K562 (cell line): Measurements from ENCODE around the gene LHX5. TPM values are rescaled to one million over a fixed set of nuclear protein-coding genes. Genes with fewer than 3 reads are reported as not detected.
A peak's percentile ranks its signal among the peaks of the same experiment; 100 is the strongest.

Experiments
- ATAC-seq: fragments of 200-7000 bp; cut with Tn5 transposase; 3 replicates; pipeline ENCODE4 v1.9.1; 2020; ENCODE audit warnings: moderate library complexity
- BruUV-seq: library from RNA; stranded (reverse); fragments of 400-500 nt; replicated peaks from 2 replicates; lab custom pipeline; 2021; lab: Mats Ljungman, UMichigan
- CTCF ChIA-PET: fragments of 300-600 bp; formaldehyde crosslinking; extraction: SDS; loops from one replicate; lab custom pipeline; 2021; ENCODE audit warnings: low intra/inter-chr PET ratio; lab: Yijun Ruan, JAX
- POLR2A ChIA-PET: fragments of 300-600, 350-650 bp; sonication (Branson Sonifier 250); formaldehyde crosslinking; extraction: SDS; loops from one replicate; lab custom pipeline; 2021; ENCODE audit warnings: antibody characterized with exemption, inconsistent platforms; lab: Yijun Ruan, JAX
- DNase-seq, 4 experiments: peaks; one replicate each; pipeline versions ENCODE4 v3.0.0 to v3.0.0-alpha.2; 2011 to 2018; ENCODE audit warnings: low spot score in 3 of 4, mixed read lengths in 3 of 4; ENCODE audit errors: extremely low read depth in 1 of 4
- FAIRE-seq: peaks from 2 replicates; lab custom pipeline; 2011; peaks lifted over from hg19 to GRCh38; lab: Jason Lieb, UNC
- H2AFZ ChIP-seq: 2 replicates; pipeline ENCODE4 v1.6.0; 2011; ENCODE audit warnings: low read depth, low read length, control low read depth, inconsistent platforms
- H3K27ac ChIP-seq: fragments of 200-600 bp; 3 replicates; pipeline ENCODE4 v1.8.0; 2011; ENCODE audit warnings: low read depth, mild to moderate bottlenecking, control low read depth, inconsistent platforms, low read length, moderate library complexity, mixed read lengths; ENCODE audit errors: extremely low read depth
- H3K27me3 ChIP-seq, 2 experiments: fragments of 300-600 bp in 1 of 2; 2 replicates in 1 of 2; 3 replicates in 1 of 2; pipeline versions ENCODE4 v1.6.0 to v1.8.0; 2011; ENCODE audit warnings: inconsistent platforms in 2 of 2, low read length in 2 of 2, mild to moderate bottlenecking in 1 of 2, mixed read lengths in 1 of 2, moderate library complexity in 1 of 2; ENCODE audit not compliant: control insufficient read depth in 2 of 2, insufficient read depth in 2 of 2
- H3K36me3 ChIP-seq: fragments of 300-600 bp; 3 replicates; pipeline ENCODE4 v1.8.0; 2011; ENCODE audit warnings: mild to moderate bottlenecking, low read length, inconsistent platforms; ENCODE audit not compliant: control insufficient read depth, insufficient read depth
- H3K4me1 ChIP-seq, 2 experiments: fragments of 200-600 bp in 1 of 2; replicated peaks in 1 of 2; 2 replicates in 1 of 2; 3 replicates in 1 of 2; pipeline versions ENCODE4 v1.5.1 to v1.8.0; 2011; ENCODE audit warnings: inconsistent platforms in 2 of 2, low read length in 2 of 2, mild to moderate bottlenecking in 1 of 2, mixed read lengths in 1 of 2, moderate library complexity in 1 of 2; ENCODE audit not compliant: control insufficient read depth in 2 of 2, insufficient read depth in 2 of 2
- H3K4me2 ChIP-seq: 2 replicates; pipeline ENCODE4 v1.6.1; 2011; ENCODE audit warnings: low read length, control low read depth, inconsistent platforms, mixed read lengths; ENCODE audit not compliant: insufficient read depth
- H3K4me3 ChIP-seq: fragments of 200-600 bp; sonication (generic), shearing (Covaris generic); 2 replicates; pipeline ENCODE4 v1.5.1; 2016; ENCODE audit warnings: control low read depth, inconsistent platforms
- H3K79me2 ChIP-seq: fragments of 200-600 bp; 3 replicates; pipeline ENCODE4 v1.8.0; 2011; ENCODE audit warnings: low read length, inconsistent platforms; ENCODE audit not compliant: control insufficient read depth, insufficient read depth
- H3K9ac ChIP-seq, 2 experiments: 2 replicates each; pipeline versions ENCODE4 v1.6.0 to v1.6.1; 2011; ENCODE audit warnings: low read depth in 2 of 2, low read length in 2 of 2, control low read depth in 1 of 2, inconsistent platforms in 1 of 2, mild to moderate bottlenecking in 1 of 2, mixed read lengths in 1 of 2; ENCODE audit not compliant: insufficient read depth in 1 of 2
- H3K9me1 ChIP-seq: one replicate; pipeline ENCODE4 v1.6.0; 2011; ENCODE audit warnings: inconsistent platforms, mild to moderate bottlenecking, low read length, moderate library complexity; ENCODE audit not compliant: control insufficient read depth, insufficient read depth
- H3K9me3 ChIP-seq: replicated peaks from 2 replicates; pipeline ENCODE4 v1.5.1; 2011; ENCODE audit warnings: low read depth, low read length, inconsistent platforms; ENCODE audit not compliant: control insufficient read depth, insufficient read depth
- H4K20me1 ChIP-seq: replicated peaks from 2 replicates; pipeline ENCODE4 v1.6.1; 2011; ENCODE audit warnings: low read length, inconsistent platforms, mixed read lengths; ENCODE audit not compliant: control insufficient read depth, insufficient read depth
- BCOR ChIP-seq: fragments of 450-650 bp; IDR thresholded peaks from 2 replicates; pipeline ENCODE4 v1.6.1; 2016
- HNRNPL ChIP-seq: fragments of 200-400 bp; formaldehyde crosslinking; IDR thresholded peaks from 2 replicates; pipeline ENCODE4 v1.6.1; 2017; ENCODE audit warnings: low read depth, mild to moderate bottlenecking, low read length
- RBM25 ChIP-seq: fragments of 200-400 bp; formaldehyde crosslinking; IDR thresholded peaks from 2 replicates; pipeline ENCODE4 v1.6.1; 2018; ENCODE audit warnings: low read length, low read depth, moderate library complexity; ENCODE audit not compliant: severe bottlenecking
- ZFP36 ChIP-seq: fragments of 150-350 bp; IDR thresholded peaks from 2 replicates; pipeline ENCODE4 v1.6.1; 2018; ENCODE audit warnings: low read length, low read depth; ENCODE audit not compliant: partially characterized antibody
- ZNF766 ChIP-seq: fragments of 200-800 bp; sonication (Bioruptor generic); conservative IDR thresholded peaks from 2 replicates; pipeline ENCODE4 v1.6.1; 2016; ENCODE audit warnings: missing genetic modification characterization, missing compliant biosample characterization
- WGBS: fragments of 100-300 bp; shearing (Covaris generic); methylation state at CpG from one replicate; pipeline ENCODE4 v1.1.6; 2016; ENCODE audit warnings: low coverage, mixed read lengths; ENCODE audit not compliant: insufficient coverage; ENCODE audit errors: missing lambda C conversion rate; 5-methylcytosine and 5-hydroxymethylcytosine counted together
- in situ Hi-C: fragments of 300-500 bp; cut with MboI; formaldehyde crosslinking; loops from 4 replicates; pipeline ENCODE4 v1.15.0; 2018; ENCODE audit warnings: inconsistent platforms, mixed read lengths
- intact Hi-C: fragments of 100-400 bp; cut with micrococcal nuclease; formaldehyde crosslinking; loops from 2 replicates; pipeline ENCODE4 v1.14.2; 2022
- polyA plus RNA-seq, 8 experiments: library from polyadenylated mRNA; depleted of rRNA in 4 of 8; stranded (reverse) in 5 of 8; unstranded in 3 of 8; fragments of >200 nt; fragmentation: Nextera tagmentation in 2 of 8; fragmentation: Illumina TruSeq in 1 of 8; extraction: Ambion mirVana in 2 of 8; extraction: Trizol in 1 of 8; gene quantifications; 2 replicates each; pipeline versions ENCODE4 v1.2.1 to v1.2.3, GENCODE V29; 2011 to 2014; ENCODE audit warnings: inconsistent platforms in 1 of 8, missing spikeins in 1 of 8
- total RNA-seq, 7 experiments: library from RNA; depleted of rRNA in 6 of 7; stranded (reverse); fragments of >200 nt in 6 of 7; fragmentation: Illumina TruSeq in 2 of 7; extraction: Trizol in 2 of 7; gene quantifications; 2 replicates each; pipeline versions ENCODE4 v1.2.1 to v1.2.3, GENCODE V29; 2011 to 2021; ENCODE audit warnings: low replicate concordance in 1 of 7
- TF ChIP-seq, protein P1 (sequence below): fragments of 250-450 bp; sonication (Bioruptor Pico); IDR thresholded peaks from 2 replicates; pipeline ENCODE4 v1.4.0; 2020; ENCODE audit warnings: mild to moderate bottlenecking, moderate library complexity, borderline replicate concordance

LHX5 gene
- total and polyA plus RNA-seq, 9 of the 15 experiments (the other 6 are each of a cell fraction or from before 2014, with no cell fraction given) = 0.04 to 0.17 (median 0.05) TPM; not detected in 6

DNA sequence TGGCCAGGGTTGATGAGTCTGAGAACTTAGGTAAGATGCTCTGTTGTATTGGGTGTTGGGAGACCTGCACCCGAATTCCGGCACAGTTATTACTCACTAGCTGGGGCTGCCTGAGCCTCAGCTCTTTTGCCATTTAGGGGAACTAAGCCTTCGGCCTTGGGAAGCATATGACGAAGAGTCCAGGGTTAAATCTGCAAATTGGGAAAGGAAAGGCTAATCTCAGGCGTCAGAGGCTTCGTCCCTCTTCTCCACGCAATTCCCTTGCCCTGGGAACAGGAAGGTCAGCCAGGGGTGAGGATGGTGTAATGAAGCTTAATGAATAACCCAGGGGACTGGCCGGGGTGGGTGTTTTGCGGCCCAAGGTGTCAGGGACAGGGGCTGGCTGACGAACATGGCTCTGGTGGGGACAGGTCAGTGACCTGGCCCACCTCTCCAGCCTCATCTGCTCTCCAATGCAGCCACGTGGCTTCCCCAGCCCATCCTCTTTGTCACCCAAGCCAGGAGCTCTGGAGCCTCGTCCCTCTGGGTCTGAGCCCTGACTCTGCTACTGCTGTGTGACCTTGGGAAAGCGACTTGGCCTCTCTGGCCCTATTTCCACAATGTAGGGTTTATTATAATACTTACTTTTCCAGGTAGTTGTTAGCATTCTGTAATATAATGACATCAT is 53.3 kb downstream of the LHX5 start:
- H4K20me1 ChIP-seq = no peaks in the 10 kb centered on the region
- H3K9ac ChIP-seq = peak overlapping the region in 1 of 2 experiments; percentile 75; a peak in 1 of 4 replicates
- ATAC-seq = no peak
- 45% methylated on average over 13 of the region's 13 CpGs for WGBS
- BruUV-seq = no TSS peak
- no peaks in the 10 kb centered on the region for H3K27me3 ChIP-seq
- intact Hi-C loops (no loop called here), in situ Hi-C loops (loop anchor here (25.0 kb wide), 1 partner anchor 231 kb away; the partner anchor contains the start of genes DDX54 and RITA1)
- H3K36me3 ChIP-seq = no peaks in the 10 kb centered on the region
- H3K9me3 ChIP-seq = no peaks in the 10 kb centered on the region; the same call in 1 of the 2 replicates
- ChIA-PET POLR2A (interaction anchor here (0.6 kb wide), 1 partner anchor 257 kb away, joined by 3 read pairs; no protein-coding TSS in a partner anchor), CTCF (interaction anchor here (0.6 kb wide), 1 partner anchor 40 kb away, joined by 4 read pairs; no protein-coding TSS in a partner anchor)
- H3K4me2 ChIP-seq = no peak overlapping the region
- peaks cover 10% of the 10 kb centered on the region for H3K79me2 ChIP-seq
- TF ChIP-seq RBM25 = peak; percentile 58
- peak; percentile 76 for TF ChIP-seq ZFP36
- TF ChIP-seq HNRNPL = no peak
- TF ChIP-seq, protein P1, sequence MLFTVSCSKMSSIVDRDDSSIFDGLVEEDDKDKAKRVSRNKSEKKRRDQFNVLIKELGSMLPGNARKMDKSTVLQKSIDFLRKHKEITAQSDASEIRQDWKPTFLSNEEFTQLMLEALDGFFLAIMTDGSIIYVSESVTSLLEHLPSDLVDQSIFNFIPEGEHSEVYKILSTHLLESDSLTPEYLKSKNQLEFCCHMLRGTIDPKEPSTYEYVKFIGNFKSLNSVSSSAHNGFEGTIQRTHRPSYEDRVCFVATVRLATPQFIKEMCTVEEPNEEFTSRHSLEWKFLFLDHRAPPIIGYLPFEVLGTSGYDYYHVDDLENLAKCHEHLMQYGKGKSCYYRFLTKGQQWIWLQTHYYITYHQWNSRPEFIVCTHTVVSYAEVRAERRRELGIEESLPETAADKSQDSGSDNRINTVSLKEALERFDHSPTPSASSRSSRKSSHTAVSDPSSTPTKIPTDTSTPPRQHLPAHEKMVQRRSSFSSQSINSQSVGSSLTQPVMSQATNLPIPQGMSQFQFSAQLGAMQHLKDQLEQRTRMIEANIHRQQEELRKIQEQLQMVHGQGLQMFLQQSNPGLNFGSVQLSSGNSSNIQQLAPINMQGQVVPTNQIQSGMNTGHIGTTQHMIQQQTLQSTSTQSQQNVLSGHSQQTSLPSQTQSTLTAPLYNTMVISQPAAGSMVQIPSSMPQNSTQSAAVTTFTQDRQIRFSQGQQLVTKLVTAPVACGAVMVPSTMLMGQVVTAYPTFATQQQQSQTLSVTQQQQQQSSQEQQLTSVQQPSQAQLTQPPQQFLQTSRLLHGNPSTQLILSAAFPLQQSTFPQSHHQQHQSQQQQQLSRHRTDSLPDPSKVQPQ (CRISPR knock-in tag) = no peak
- no peak for TF ChIP-seq ZNF766
- TF ChIP-seq BCOR = peak; percentile 53; the same call in 1 of the 2 replicates
- no peak for FAIRE-seq
- H3K27ac ChIP-seq = no peak overlapping the region
- no peaks in the 10 kb centered on the region for H3K9me1 ChIP-seq
- peak overlapping the region; percentile 11; the same call in 1 of the 2 replicates for H2AFZ ChIP-seq
- H3K4me1 ChIP-seq = peaks cover 32 to 39% of the 10 kb centered on the region in 2 experiments
- no peak for DNase-seq
- no peak overlapping the region for H3K4me3 ChIP-seq
